HG03108 (cell line): ENCODE data around the gene CLEC16A.

ENCODE experiments used
- ATAC-seq: cut with Tn5 transposase; IDR thresholded peaks from one replicate; pipeline ENCODE4 v1.9.1; 2021; ENCODE audit warnings: moderate library complexity; ENCODE audit not compliant: unreplicated experiment

Gene CLEC16A

GRCh38 chr16:11165894-11166665 lies 221.7 kb downstream of the CLEC16A start:
- ATAC-seq, result no peak

GRCh38 chr16:11167581-11167980 lies 223.2 kb downstream of the CLEC16A start:
- ATAC-seq, result no peak

GRCh38 chr16:11168386-11169051 lies 224.2 kb downstream of the CLEC16A start:
- ATAC-seq, result no peak

GRCh38 chr16:11169641-11170040 lies 225.3 kb downstream of the CLEC16A start:
- ATAC-seq, result no peak

GRCh38 chr16:11170201-11170600 lies 225.8 kb downstream of the CLEC16A start:
- no peak for ATAC-seq

GRCh38 chr16:11170696-11171447 lies 226.5 kb downstream of the CLEC16A start:
- ATAC-seq, result no peak

- no peak for ATAC-seq
Measured at GRCh38 chr16:11171448-11171709, 227.0 kb downstream of the CLEC16A start.

- ATAC-seq, result no peak
Measured at GRCh38 chr16:11171757-11172299, 227.5 kb downstream of the CLEC16A start.

GRCh38 chr16:11173426-11173825 lies 229.1 kb downstream of the CLEC16A start:
- ATAC-seq, result no peak

GRCh38 chr16:11174141-11174540 lies 229.8 kb downstream of the CLEC16A start:
- no peak for ATAC-seq

GRCh38 chr16:11175106-11175786 lies 230.9 kb downstream of the CLEC16A start:
- peak; percentile 2 for ATAC-seq

- ATAC-seq, result peak; percentile 54
Measured at GRCh38 chr16:11175787-11176341, 231.5 kb downstream of the CLEC16A start.

GRCh38 chr16:11177578-11178160 lies 233.3 kb downstream of the CLEC16A start:
- ATAC-seq, result no peak

GRCh38 chr16:11178424-11178823 lies 234.1 kb downstream of the CLEC16A start:
- ATAC-seq, result no peak

- ATAC-seq, result no peak
Measured at GRCh38 chr16:11179574-11179973, 235.2 kb downstream of the CLEC16A start.

- peak; percentile 39 for ATAC-seq
Measured at GRCh38 chr16:11180489-11180888, 236.1 kb downstream of the CLEC16A start.

GRCh38 chr16:11181242-11181898 lies 237.0 kb downstream of the CLEC16A start:
- no peak for ATAC-seq

GRCh38 chr16:11181899-11182279 lies 237.5 kb downstream of the CLEC16A start:
- no peak for ATAC-seq

GRCh38 chr16:11182411-11182810 lies 238.0 kb downstream of the CLEC16A start:
- ATAC-seq, result no peak
